ENCODE data around the gene FAM240A.

DNA sequence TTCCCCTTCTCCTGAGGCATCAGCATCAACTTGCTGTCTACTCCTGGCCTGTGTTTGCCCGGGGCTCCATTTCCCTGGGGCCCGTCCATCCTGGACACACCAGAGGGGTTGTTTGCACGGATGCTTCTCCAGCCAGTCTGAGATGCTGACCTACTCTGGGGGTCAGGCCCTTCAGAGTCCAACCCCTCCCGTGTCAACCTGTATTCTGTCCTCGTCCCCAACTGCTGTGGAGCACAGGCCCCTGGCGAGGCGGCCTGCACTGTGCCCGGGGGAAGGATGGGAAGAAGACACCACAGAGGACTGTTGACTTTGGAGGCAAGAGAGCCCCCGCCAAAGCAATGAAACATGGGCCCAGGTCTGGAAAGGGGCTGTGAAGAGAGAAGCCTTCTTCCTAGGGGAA lies 55.3 kb downstream of the FAM240A start:
- TF ChIP-seq EZH2 (IDR thresholded peaks at IDR 0.05; ENCODE audit: borderline replicate concordance, insufficient read depth, low read depth, low read length, poor library complexity, severe bottlenecking): no peak
- TF ChIP-seq, protein P1, sequence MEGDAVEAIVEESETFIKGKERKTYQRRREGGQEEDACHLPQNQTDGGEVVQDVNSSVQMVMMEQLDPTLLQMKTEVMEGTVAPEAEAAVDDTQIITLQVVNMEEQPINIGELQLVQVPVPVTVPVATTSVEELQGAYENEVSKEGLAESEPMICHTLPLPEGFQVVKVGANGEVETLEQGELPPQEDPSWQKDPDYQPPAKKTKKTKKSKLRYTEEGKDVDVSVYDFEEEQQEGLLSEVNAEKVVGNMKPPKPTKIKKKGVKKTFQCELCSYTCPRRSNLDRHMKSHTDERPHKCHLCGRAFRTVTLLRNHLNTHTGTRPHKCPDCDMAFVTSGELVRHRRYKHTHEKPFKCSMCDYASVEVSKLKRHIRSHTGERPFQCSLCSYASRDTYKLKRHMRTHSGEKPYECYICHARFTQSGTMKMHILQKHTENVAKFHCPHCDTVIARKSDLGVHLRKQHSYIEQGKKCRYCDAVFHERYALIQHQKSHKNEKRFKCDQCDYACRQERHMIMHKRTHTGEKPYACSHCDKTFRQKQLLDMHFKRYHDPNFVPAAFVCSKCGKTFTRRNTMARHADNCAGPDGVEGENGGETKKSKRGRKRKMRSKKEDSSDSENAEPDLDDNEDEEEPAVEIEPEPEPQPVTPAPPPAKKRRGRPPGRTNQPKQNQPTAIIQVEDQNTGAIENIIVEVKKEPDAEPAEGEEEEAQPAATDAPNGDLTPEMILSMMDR (IDR thresholded peaks at IDR 0.05): no peak

Data from B cell (primary cell).